NCI-H146 treated with DMSO at 0.1 percent for 48 hours (cell line): ENCODE measurements around the gene EIF4A2.
A peak's percentile ranks its signal among the peaks of the same experiment; 100 is the strongest.
"Not testable (repeated sequence)": the region's sequence is repeated elsewhere in the genome, so short reads cannot be mapped to it uniquely, and the experiment has no call there.

Experiments
- DNase-seq: peaks from one replicate; lab custom pipeline; 2025; ENCODE audit not compliant: unreplicated experiment; lab: John Stamatoyannopoulos, UW

The EIF4A2 gene

DNA sequence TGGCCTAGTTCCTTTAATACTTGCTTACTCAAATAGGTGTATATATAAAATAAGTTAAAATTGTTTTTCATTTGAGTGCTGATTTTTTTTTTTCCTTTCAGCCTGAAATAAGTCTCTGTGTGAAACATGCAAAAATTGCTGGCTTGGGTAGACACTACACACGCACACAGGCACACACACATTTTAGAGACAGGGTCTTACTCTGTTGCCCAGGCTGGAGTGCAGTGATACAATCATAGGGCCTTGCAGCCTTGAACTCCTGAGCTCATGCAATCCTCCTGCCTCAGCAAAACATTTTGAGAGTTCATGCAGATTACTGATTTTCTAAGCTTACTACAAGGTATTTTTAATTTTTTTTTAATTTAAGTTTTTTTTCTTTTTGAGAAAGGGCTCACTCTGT lies 35.6 kb downstream of the EIF4A2 start:
- no peak for DNase-seq

DNA sequence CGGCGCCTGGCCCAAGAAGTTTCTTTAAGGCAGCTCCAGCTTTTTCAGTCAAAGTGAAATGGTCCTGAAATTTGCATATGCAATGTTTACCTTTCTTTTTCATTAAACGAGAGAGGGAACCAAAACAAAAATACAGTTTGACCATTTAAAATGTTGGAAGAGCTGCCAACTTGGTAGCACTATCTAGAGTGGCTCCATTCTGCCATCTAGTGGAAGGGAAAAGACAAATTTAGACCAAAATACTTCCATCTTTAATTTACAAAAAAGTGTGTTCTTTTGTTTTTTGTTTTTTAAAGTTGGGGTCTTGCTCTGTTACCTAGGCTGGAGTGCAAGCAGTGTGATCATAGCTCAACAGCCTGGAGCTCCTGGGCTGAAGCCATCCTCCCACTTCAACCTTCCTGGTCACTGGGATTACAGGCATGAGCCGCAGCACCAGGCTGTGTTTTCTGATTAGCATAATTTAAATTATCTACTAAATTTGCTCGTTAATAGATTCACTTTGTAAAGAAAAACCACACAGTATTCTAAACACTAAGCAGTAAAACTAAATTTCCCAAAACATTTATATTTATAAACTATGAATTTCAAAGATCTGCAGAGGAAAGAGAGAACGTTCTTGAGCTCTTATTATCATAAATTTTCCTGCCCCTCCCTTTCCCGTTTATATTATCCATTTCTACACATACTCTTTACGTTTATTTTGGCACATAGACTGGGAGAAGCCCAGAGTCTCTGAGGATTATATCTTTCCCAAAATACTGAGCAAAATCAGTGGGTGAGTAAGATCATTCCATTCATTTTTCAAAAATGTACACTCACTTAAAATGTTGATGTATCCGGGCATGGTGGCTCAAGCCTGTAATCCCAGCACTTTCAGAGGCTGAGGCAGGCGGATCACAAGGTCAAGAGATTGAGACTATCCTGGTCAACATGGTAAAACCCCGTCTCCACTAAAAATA lies 38.3 kb downstream of the EIF4A2 start:
- peak; percentile 52 for DNase-seq

DNA sequence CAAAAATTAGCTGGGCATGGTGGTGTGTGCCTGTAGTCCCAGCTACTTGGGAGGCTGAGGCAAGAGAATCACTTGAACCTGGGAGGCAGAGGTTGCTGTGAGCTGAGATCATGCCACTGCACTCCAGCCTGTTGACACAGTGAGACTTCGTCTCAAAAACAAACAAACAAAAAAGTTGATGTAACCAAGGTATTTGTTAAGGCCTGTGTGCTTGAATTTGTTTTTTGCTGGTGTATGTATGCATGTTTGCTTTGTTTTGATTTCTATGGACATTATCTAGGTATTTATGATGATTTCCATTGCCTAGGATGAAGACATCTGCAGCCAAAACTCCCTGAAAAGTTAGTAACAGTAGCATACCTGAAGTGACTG lies 39.0 kb downstream of the EIF4A2 start:
- DNase-seq: not testable (repeated sequence)

DNA sequence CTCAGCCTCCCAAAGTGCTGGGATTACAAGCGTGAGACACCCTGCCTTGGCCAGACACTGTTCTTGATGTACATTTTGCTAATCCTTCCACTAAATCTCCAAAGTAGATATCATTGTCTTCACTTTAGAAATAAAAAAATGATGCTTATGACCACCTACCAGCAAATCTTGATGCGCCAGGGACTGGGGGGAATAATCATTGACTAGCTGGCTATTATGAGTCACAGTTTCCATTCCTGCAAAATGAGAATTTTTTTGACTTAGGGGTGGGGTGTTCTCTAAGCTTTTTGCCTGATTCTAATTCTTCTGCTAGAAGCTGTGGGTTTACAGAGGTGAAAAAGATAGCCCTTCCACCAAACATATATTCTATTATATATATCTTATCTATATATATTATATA lies 40.0 kb downstream of the EIF4A2 start:
- no peak for DNase-seq

DNA sequence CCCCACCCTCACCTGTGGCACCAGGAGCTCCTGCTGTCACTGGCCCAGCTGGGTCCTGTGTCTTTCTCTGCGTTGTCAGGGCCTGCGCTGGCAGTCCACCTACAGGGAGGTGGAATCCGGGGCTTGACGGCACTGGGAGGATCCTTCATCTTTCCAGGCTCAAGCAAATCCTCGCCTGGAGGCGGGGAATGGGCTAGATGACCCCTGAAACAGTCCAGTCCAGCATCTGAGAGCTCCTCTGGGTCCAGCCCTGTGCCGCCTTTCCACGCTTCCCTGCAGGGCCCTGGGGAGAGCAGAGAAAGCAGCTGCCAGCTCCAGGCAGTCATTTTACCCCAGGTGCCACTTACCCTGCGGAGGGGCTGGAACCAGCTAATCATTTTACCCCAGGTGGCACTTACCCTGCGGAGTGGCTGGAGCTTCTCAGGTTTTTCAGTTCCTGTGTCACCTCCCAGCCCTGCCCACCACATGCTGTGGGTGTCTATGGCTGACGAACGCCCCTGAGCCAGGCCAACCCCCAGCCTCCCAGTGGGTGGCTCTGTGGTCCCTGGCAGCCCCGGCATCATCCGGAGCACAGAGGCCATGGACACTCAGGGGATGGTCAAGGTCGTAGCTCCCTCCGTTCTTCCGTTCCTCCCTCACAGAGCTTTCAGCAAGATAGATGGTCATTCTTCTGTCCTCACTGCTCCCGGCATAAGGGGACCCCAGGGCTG lies 41.2 kb downstream of the EIF4A2 start:
- peak; percentile 95 for DNase-seq

DNA sequence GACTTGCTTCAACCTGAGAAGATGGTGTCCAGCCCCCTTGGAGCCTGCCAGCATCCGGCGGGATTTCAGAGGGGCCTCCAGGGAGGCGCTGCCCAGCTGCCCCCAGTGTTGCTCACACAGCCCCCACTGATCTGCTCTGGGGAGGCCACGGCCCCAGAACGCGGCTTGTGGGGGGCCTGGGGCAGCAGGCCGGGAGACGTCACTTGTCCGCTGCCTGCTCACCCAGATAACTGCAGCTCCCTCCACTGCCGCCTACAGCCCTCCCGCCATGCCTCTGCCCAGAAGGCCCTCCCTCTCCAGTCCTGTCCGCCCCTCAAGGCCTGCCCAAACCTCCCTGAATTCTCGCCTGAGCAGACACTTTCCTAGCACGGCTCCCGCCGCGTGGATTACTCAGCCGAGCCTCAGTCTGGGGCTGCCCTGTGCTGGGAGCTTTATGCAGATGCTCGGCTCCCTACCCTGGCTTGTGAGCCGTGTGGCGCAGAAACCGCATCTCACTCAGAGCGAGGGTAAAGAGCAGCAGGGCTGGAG lies 42.0 kb downstream of the EIF4A2 start:
- DNase-seq: peak; percentile 75

DNA sequence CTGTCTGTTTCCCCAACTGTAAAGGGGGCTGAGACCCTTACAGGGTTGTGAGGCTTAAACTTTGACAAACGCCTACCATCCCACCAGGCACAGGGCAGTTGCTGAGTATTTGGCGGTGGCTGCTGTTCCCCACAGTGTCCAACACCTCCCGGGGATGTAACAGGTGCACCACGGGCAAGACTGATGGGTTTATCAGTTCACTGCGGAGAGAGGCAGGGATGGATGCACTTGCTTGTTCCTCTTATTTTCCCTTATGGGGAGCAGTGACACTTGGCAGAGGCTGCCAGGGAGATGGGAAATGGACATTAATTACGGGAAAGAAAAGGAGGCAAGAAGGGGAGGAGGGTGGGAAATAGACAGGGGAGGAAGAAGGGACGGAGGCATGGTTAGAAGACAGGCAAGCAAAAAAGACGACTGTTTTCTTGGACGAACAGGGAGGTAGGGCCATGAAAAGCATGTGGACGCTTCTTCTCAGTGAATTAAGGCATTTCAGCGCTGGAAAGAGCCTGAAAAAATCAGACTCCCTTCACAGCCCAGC lies 42.6 kb downstream of the EIF4A2 start:
- DNase-seq: no peak

DNA sequence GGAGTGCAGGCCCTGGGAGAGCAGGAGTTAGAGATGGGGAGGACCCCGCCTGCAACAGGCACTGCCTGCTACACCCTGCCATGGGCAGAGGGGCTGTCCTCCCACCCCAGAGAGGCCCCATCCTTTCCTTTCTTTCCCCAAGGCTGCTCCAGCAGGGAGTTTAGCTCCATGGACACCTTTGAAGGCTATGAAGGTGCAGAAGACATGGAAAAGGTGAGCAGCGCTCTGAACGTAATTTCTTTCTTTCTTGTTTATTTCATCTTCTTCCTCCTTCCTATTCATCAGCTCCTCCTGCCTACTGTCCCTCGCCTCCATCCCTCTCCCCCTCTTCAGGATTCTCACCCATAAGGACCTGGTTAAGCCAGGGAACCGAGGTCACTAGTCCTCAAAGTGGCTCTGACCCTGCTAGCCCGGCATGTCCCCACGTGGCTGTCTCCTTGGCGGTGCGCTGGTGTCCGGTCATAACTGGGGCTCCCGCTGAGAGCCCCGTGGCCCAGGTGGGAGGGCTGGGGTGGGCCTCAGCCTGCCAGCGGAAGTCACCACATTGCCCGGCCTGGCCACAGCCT lies 43.1 kb downstream of the EIF4A2 start:
- DNase-seq: no peak

DNA sequence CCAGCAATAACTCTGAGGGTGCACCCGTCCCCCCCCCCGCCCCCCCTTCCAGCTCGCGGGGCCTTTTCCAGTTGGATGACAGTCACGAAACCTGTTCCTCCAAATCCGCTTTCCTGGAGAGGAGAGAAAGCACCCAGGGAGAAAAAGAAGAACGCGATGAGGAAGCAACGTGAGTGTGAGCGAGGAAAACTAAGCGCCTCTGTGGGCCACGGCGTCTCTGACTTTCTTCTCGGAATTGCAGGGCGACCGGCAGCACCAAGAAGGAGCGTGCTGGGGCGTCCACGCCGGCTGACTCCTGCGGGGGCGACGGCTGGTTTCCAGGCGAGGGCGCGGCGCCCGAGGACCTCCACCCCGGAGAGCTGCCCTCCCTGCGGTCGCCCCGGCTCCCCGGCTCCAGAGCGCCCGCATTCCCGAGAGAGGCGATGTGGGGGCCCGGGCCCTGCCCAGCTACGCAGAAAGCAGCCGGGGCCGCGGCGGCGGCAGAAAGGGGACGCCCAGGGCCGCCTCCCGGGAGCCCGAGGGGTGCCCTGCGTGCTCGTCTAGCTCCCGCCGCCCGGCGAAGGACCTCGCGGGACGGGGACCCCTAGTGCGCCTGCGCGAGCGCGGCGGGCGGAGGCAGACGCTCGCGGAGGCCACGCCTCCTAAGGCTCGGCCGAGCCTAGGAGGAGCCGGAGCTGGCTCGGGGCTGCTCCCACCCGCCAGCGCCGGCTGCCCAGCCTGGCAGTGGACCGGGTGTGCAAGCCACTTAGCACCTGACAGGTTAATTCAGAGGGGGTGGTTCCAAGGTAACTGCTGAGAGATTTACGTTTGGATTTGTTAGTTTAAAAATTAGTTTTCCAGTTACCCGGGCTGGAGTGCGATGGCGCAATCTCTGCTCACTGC lies 43.8 kb downstream of the EIF4A2 start:
- peak; percentile 82 for DNase-seq

DNA sequence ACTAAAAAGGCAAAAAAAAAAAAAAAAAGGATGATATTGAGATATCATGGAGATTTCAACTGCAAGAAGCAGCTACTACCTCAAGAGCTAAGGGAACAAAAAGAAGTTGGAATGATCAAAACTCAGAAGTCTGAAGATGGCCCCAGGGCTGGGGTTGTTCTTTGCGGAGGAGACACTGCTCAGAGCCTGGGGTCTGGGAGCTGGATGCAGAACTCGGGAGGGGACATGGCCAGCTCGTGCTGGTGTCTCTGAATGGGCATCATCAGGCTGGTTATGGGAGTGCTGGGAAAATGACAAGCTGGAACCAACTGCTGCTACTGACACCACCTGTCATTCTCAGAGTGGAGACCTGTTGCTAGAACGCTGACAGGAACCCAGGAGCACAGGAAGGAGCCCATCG lies 45.0 kb downstream of the EIF4A2 start:
- no peak for DNase-seq

DNA sequence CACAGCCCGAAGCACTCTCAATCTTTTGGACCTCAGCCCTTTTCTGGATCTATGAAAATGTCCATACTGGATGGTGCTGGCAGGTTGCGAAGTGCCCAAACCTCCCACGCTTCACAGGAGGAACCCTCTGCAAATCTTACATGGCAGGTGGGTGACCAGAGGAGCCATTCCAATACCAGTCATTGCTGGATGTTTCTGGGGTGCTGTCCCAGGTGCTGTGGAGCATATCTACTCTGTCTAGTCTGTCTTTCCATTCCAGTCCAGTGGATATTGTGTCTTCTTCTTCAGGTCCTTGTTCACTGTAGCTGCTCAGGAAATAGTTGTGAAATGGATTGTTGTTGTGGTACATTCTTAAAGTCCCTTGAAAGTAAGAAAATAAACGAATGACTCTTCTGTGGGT lies 48.4 kb downstream of the EIF4A2 start:
- no peak for DNase-seq

DNA sequence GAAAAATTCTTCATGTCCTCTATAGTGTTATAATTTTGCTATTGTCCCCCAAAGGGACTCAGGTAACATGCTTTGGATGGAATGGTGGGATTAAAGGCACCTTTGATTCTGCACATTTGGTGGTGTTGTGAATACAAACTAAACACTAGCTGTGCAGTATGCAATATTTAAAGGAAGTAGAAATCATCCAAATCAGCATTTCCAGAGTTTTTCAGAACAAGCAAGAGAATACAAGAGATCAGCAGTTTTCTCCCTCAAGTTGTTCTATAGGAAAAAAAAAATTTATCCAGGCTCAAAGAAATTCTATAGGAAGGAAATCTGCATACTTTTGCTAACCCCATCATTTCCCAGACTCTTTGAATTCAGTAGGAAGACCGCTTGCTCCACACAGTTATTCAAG lies 48.9 kb downstream of the EIF4A2 start:
- DNase-seq: no peak
